Measurements from ENCODE around the gene SDR39U1.

DNA sequence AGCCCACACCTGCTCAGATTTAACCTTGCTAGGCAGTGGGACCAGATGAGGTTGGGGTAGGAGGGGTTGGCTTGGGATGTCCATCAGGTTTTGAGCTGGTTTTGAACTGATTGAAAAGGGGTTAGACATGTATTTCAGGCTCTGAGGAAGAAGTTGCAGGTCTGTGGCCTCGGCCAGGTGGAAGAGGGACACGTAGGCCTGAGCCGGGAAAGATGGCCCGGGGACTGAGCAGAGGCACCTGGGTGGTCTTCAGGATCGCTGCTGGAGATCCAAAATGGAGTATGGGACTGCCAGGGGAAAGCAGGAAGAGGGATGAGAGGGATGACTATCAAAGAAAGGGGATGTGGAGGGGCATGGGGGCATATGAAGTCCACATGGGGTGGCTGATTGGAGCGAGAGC lies 36.2 kb downstream of the SDR39U1 start:
- TF ChIP-seq, protein P1, sequence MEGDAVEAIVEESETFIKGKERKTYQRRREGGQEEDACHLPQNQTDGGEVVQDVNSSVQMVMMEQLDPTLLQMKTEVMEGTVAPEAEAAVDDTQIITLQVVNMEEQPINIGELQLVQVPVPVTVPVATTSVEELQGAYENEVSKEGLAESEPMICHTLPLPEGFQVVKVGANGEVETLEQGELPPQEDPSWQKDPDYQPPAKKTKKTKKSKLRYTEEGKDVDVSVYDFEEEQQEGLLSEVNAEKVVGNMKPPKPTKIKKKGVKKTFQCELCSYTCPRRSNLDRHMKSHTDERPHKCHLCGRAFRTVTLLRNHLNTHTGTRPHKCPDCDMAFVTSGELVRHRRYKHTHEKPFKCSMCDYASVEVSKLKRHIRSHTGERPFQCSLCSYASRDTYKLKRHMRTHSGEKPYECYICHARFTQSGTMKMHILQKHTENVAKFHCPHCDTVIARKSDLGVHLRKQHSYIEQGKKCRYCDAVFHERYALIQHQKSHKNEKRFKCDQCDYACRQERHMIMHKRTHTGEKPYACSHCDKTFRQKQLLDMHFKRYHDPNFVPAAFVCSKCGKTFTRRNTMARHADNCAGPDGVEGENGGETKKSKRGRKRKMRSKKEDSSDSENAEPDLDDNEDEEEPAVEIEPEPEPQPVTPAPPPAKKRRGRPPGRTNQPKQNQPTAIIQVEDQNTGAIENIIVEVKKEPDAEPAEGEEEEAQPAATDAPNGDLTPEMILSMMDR (IDR thresholded peaks at IDR 0.05 in 4 of 5, conservative IDR thresholded peaks at IDR 0.05 in 1 of 5) = no peak
- no peak for TF ChIP-seq POLR2A (IDR thresholded peaks at IDR 0.05)
